H1 (cell line): ENCODE measurements around the gene ASB13. TPM values are rescaled to one million over a fixed set of nuclear protein-coding genes. Genes with fewer than 3 reads are reported as not detected.

Experiments used
- ATF2 ChIP-seq: IDR thresholded peaks from 2 replicates; pipeline ENCODE4 v1.6.1; 2012; ENCODE audit warnings: low read length, inconsistent platforms
- BACH1 ChIP-seq: IDR thresholded peaks from 2 replicates; pipeline ENCODE4 v1.6.1; 2012; ENCODE audit warnings: low read length, improper control_type of control experiment
- BCL11A ChIP-seq, 2 experiments: IDR thresholded peaks; one replicate each; pipeline ENCODE4 v1.6.1; 2011; ENCODE audit warnings: low read depth in 2 of 2, low read length in 2 of 2, mild to moderate bottlenecking in 2 of 2
- BRCA1 ChIP-seq: IDR thresholded peaks from 2 replicates; pipeline ENCODE4 v1.6.1; 2012; ENCODE audit warnings: low read depth, low read length, improper control_type of control experiment
- CBX5 ChIP-seq: fragments of 300-800, 300-1000 bp; sonication (generic); IDR thresholded peaks from 2 replicates; pipeline ENCODE4 v1.7.1; 2016; ENCODE audit warnings: antibody characterized with exemption, low read length, low read depth
- CBX8 ChIP-seq: fragments of 300-800, 300-1000 bp; sonication (generic); IDR thresholded peaks from 2 replicates; pipeline ENCODE4 v1.7.1; 2016; ENCODE audit warnings: low read depth, low read length, borderline replicate concordance
- CHD2 ChIP-seq: IDR thresholded peaks from 2 replicates; pipeline ENCODE4 v1.6.1; 2012; ENCODE audit warnings: low read length, improper control_type of control experiment
- E2F6 ChIP-seq: IDR thresholded peaks from 2 replicates; pipeline ENCODE4 v1.6.1; 2012; ENCODE audit warnings: inconsistent platforms
- EZH2 ChIP-seq: fragments of 200-600 bp; sonication (generic); IDR thresholded peaks from 2 replicates; pipeline ENCODE4 v1.7.1; 2012; ENCODE audit warnings: low read depth, mild to moderate bottlenecking, moderate library complexity, low read length, inconsistent platforms; ENCODE audit not compliant: severe bottlenecking
- FOSL1 ChIP-seq: IDR thresholded peaks from 2 replicates; pipeline ENCODE4 v1.6.1; 2011; ENCODE audit warnings: mild to moderate bottlenecking, low read depth, low read length, moderate library complexity; ENCODE audit not compliant: insufficient read depth
- GTF2F1 ChIP-seq: IDR thresholded peaks from 2 replicates; pipeline ENCODE4 v1.6.1; 2012; ENCODE audit warnings: low read depth, low read length, improper control_type of control experiment, borderline replicate concordance
- KDM1A ChIP-seq: fragments of 200-600, 300-600 bp; sonication (generic); IDR thresholded peaks from 2 replicates; pipeline ENCODE4 v1.7.1; 2016; ENCODE audit warnings: mild to moderate bottlenecking, low read length, borderline replicate concordance
- NANOG ChIP-seq: IDR thresholded peaks from 2 replicates; pipeline ENCODE4 v1.6.1; 2011; ENCODE audit warnings: low read length, low read depth, mild to moderate bottlenecking, inconsistent platforms; ENCODE audit not compliant: insufficient read depth, poor library complexity, severe bottlenecking
- RAD21 ChIP-seq, 2 experiments: IDR thresholded peaks in 1 of 2; conservative IDR thresholded peaks in 1 of 2; 2 replicates each; pipeline ENCODE4 v1.6.1; 2011; ENCODE audit warnings: low read depth in 2 of 2, low read length in 2 of 2, improper control_type of control experiment in 1 of 2, inconsistent platforms in 1 of 2, mild to moderate bottlenecking in 1 of 2, moderate library complexity in 1 of 2
- RFX5 ChIP-seq: IDR thresholded peaks from 2 replicates; pipeline ENCODE4 v1.6.1; 2011; ENCODE audit warnings: low read depth, low read length, improper control_type of control experiment, borderline replicate concordance
- RNF2 ChIP-seq: fragments of 200-900, 300-1000 bp; sonication (generic); IDR thresholded peaks from 2 replicates; pipeline ENCODE4 v1.7.1; 2016; ENCODE audit warnings: borderline replicate concordance, low read depth, mild to moderate bottlenecking, antibody characterized with exemption, low read length; ENCODE audit not compliant: poor library complexity, severe bottlenecking; ENCODE audit errors: missing control alignments
- RXRA ChIP-seq: IDR thresholded peaks from 2 replicates; pipeline ENCODE4 v1.6.1; 2011; ENCODE audit warnings: low read depth, mild to moderate bottlenecking, low read length, moderate library complexity; ENCODE audit not compliant: insufficient read depth
- SP1 ChIP-seq: IDR thresholded peaks from 2 replicates; pipeline ENCODE4 v1.6.1; 2011; ENCODE audit warnings: low read depth, low read length
- SP2 ChIP-seq: IDR thresholded peaks from 2 replicates; pipeline ENCODE4 v1.6.1; 2012; ENCODE audit warnings: mild to moderate bottlenecking, low read length, inconsistent platforms
- TCF12 ChIP-seq: IDR thresholded peaks from 2 replicates; pipeline ENCODE4 v1.6.1; 2011; ENCODE audit warnings: low read depth, mild to moderate bottlenecking, low read length
- YY1 ChIP-seq: IDR thresholded peaks from 2 replicates; pipeline ENCODE4 v1.6.1; 2011; ENCODE audit warnings: low read depth, mild to moderate bottlenecking, low read length
- polyA plus RNA-seq, 7 experiments: library from polyadenylated mRNA; depleted of rRNA in 3 of 7; stranded (reverse) in 5 of 7; unstranded in 2 of 7; fragments of >200 nt in 5 of 7; fragments of 200-250 nt in 2 of 7; gene quantifications; 1 replicate in 5 of 7; 2 replicates in 1 of 7; 4 replicates in 1 of 7; pipeline versions ENCODE4 v1.2.1 to v1.2.3, GENCODE V29; 2011 to 2013; ENCODE audit warnings: missing spikeins in 2 of 7, mixed read lengths in 2 of 7
- total RNA-seq: library from RNA; stranded (reverse); fragmentation: NEBNext Ultra II Directional; extraction: Animal tissue kit (Norgen Biotek cat#: 25700); gene quantifications from 2 replicates; pipeline ENCODE4 v1.2.1, GENCODE V29; 2021

The ASB13 gene
- total and polyA plus RNA-seq, 2 of the 8 experiments (the other 6 are each of a cell fraction or from before 2014, with no cell fraction given) = 12.3 to 20.2 TPM

GRCh38 chr10:5684971-5685763 lies 18.8 kb upstream of the ASB13 start (continued):
- TF ChIP-seq RXRA (no peak), SP2 (no peak), YY1 (no peak), TCF12 (no peak), SP1 (no peak), GTF2F1 (no peak), FOSL1 (no peak), ATF2 (no peak), CHD2 (no peak), BRCA1 (no peak), NANOG (no peak), RFX5 (no peak), RAD21 (IDR thresholded peaks at IDR 0.05 in 1 of 2, conservative IDR thresholded peaks at IDR 0.05 in 1 of 2; ENCODE audit: low read depth in 2 of 2, low read length in 2 of 2) (peak; percentile 47 to 56), CBX5 (no peak), E2F6 (peak; percentile 81), KDM1A (no peak), CBX8 (no peak), EZH2 (no peak), BCL11A (IDR thresholded peaks at IDR 0.05; ENCODE audit: low read depth in 2 of 2, low read length in 2 of 2) (no peak), BACH1 (0 out of 2 replicates have a peak, but pooled peaks have one; percentile 6), RNF2 (no peak)
